ENCODE measurements around the gene METTL21A. TPM values are rescaled to one million over a fixed set of nuclear protein-coding genes. Genes with fewer than 3 reads are reported as not detected.

METTL21A gene
- total and polyA plus RNA-seq, 2 of the 4 experiments (the other 2 are of a cell fraction) = 5.9 to 11.6 TPM

GRCh38 chr2:207606399-207606798, 18.8 kb downstream of the METTL21A start:
- Histone ChIP-seq H3K79me1 (ENCODE audit: low read depth in 1 of 2, low read length in 2 of 2) (peaks cover 0 to 3% of the 10 kb centered on the region in 2 experiments; a peak in 1 of 4 replicates), H2BK20ac (ENCODE audit: low read depth, low read length) (no peak overlapping the region), H4K8ac (ENCODE audit: low read depth in 2 of 2, low read length in 2 of 2) (no peak overlapping the region), H3K14ac (replicated peaks; ENCODE audit: low read depth, low read length) (no peak overlapping the region), H3K9me3 (ENCODE audit: control insufficient read depth, insufficient read depth, low read length) (no peaks in the 10 kb centered on the region), H3K4ac (ENCODE audit: low read depth, low read length) (no peak overlapping the region), H3K9ac (ENCODE audit: low read depth, low read length) (no peak overlapping the region), H3K56ac (ENCODE audit: extremely low read depth, insufficient read depth, low read length) (no peak overlapping the region), H4K5ac (ENCODE audit: low read depth, low read length) (no peak overlapping the region; the same call in 1 of the 2 replicates), H3K9me1 (ENCODE audit: insufficient read depth, low read length) (no peaks in the 10 kb centered on the region; the same call in 1 of the 2 replicates), H2AK5ac (ENCODE audit: low read depth, low read length) (no peak overlapping the region), H4K20me1 (ENCODE audit: insufficient read depth, low read length) (no peaks in the 10 kb centered on the region), H3K4me1 (ENCODE audit: control insufficient read depth, insufficient read depth, low read length) (no peaks in the 10 kb centered on the region), H3K27ac (ENCODE audit: insufficient read depth, low read length) (no peak overlapping the region), H3K23ac (ENCODE audit: low read depth, low read length) (no peak overlapping the region), H2BK120ac (ENCODE audit: low read depth, low read length) (no peak overlapping the region), H2BK15ac (ENCODE audit: low read depth, low read length) (no peak overlapping the region), H2AK9ac (replicated peaks; ENCODE audit: low read depth, low read length, poor library complexity) (no peak overlapping the region), H2AFZ (replicated peaks; ENCODE audit: low read length, poor library complexity) (no peak overlapping the region), H4K91ac (ENCODE audit: insufficient read depth, low read depth, low read length) (no peak overlapping the region), H3K18ac (ENCODE audit: low read depth, low read length) (no peak overlapping the region), H3K4me3 (ENCODE audit: insufficient read depth, low read depth, low read length) (no peak overlapping the region), H2BK5ac (ENCODE audit: low read depth, low read length, poor library complexity, severe bottlenecking) (no peak overlapping the region), H3K27me3 (ENCODE audit: control insufficient read depth, insufficient read depth, low read length) (no peaks in the 10 kb centered on the region), H3K36me3 (ENCODE audit: control insufficient read depth, insufficient read depth, low read length) (peaks cover 6% of the 10 kb centered on the region; the same call in 1 of the 2 replicates), H3K4me2 (ENCODE audit: low read depth, low read length) (no peak overlapping the region)
- WGBS, 2 experiments (ENCODE audit: extremely low coverage in 2 of 2, insufficient read length in 1 of 2) = no CpG with 5 or more reads among the region's 7 CpGs
- TF ChIP-seq FOS (IDR thresholded peaks at IDR 0.05; ENCODE audit: low read depth, low read length) (no peak), NFE2L2 (IDR thresholded peaks at IDR 0.05; ENCODE audit: low read depth, low read length) (no peak), RCOR1 (IDR thresholded peaks at IDR 0.05; ENCODE audit: insufficient replicate concordance, low read length) (no peak), RFX5 (IDR thresholded peaks at IDR 0.05; ENCODE audit: low read depth, low read length) (no peak), BHLHE40 (IDR thresholded peaks at IDR 0.05; ENCODE audit: low read depth, low read length) (no peak), RAD21 (IDR thresholded peaks at IDR 0.05; ENCODE audit: low read length) (no peak), ELK1 (IDR thresholded peaks at IDR 0.05; ENCODE audit: borderline replicate concordance, low read depth, low read length) (no peak), POLR2A (IDR thresholded peaks at IDR 0.05; ENCODE audit: low read depth, low read length) (no peak), CEBPB (IDR thresholded peaks at IDR 0.05; ENCODE audit: low read depth, low read length) (no peak), SMC3 (IDR thresholded peaks at IDR 0.05; ENCODE audit: low read depth, low read length) (no peak), MAFK (IDR thresholded peaks at IDR 0.05; ENCODE audit: low read depth, low read length) (no peak)
- TF ChIP-seq, protein P1, sequence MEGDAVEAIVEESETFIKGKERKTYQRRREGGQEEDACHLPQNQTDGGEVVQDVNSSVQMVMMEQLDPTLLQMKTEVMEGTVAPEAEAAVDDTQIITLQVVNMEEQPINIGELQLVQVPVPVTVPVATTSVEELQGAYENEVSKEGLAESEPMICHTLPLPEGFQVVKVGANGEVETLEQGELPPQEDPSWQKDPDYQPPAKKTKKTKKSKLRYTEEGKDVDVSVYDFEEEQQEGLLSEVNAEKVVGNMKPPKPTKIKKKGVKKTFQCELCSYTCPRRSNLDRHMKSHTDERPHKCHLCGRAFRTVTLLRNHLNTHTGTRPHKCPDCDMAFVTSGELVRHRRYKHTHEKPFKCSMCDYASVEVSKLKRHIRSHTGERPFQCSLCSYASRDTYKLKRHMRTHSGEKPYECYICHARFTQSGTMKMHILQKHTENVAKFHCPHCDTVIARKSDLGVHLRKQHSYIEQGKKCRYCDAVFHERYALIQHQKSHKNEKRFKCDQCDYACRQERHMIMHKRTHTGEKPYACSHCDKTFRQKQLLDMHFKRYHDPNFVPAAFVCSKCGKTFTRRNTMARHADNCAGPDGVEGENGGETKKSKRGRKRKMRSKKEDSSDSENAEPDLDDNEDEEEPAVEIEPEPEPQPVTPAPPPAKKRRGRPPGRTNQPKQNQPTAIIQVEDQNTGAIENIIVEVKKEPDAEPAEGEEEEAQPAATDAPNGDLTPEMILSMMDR (conservative IDR thresholded peaks at IDR 0.05; ENCODE audit: low read depth, low read length) = no peak
- TF ChIP-seq, protein P2, sequence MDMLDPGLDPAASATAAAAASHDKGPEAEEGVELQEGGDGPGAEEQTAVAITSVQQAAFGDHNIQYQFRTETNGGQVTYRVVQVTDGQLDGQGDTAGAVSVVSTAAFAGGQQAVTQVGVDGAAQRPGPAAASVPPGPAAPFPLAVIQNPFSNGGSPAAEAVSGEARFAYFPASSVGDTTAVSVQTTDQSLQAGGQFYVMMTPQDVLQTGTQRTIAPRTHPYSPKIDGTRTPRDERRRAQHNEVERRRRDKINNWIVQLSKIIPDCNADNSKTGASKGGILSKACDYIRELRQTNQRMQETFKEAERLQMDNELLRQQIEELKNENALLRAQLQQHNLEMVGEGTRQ (IDR thresholded peaks at IDR 0.05; ENCODE audit: low read depth, low read length) = no peak
- BruUV-seq (replicated peaks) = no TSS peak
- intact Hi-C loops (cut with micrococcal nuclease) = no loop called here
- in situ Hi-C loops (cut with MboI; ENCODE audit: low sequenced_read_pairs) = no loop called here
- ChIA-PET CTCF (interaction anchor here (0.6 kb wide), 2 partner anchors 10 to 104 kb away, joined by 3 read pairs; no protein-coding TSS in a partner anchor), POLR2A (ENCODE audit: unreplicated experiment) (interaction anchor here (0.5 kb wide), 1 partner anchor 76 kb away, joined by 3 read pairs; no protein-coding TSS in a partner anchor)
- DNase-seq = no peak
- dilution Hi-C loops (cut with HindIII; ENCODE audit: low sequenced_read_pairs, unreplicated experiment) = no loop called here
- no peak for ATAC-seq (ENCODE audit: low read depth)
